PC-3 (cell line): ENCODE results near the gene CCT4. TPM values are rescaled to one million over a fixed set of nuclear protein-coding genes. Genes with fewer than 3 reads are reported as not detected.

Experiments
- ATAC-seq: fragments of 200-7000 bp; cut with Tn5 transposase; 2 replicates; pipeline ENCODE4 v1.9.1; 2020; ENCODE audit warnings: mild to moderate bottlenecking, moderate library complexity
- BruUV-seq: library from RNA; stranded (reverse); fragments of 400-500 nt; replicated peaks from 2 replicates; lab custom pipeline; 2021; lab: Mats Ljungman, UMichigan
- CTCF ChIA-PET: fragments of 300-600 bp; sonication (Branson Sonifier 250); formaldehyde crosslinking; loops from one replicate; lab custom pipeline; 2022; ENCODE audit warnings: antibody characterized with exemption; lab: Charles Lee
- POLR2A ChIA-PET: fragments of 300-600 bp; sonication (Branson Sonifier 250); formaldehyde crosslinking; loops from one replicate; lab custom pipeline; 2022; ENCODE audit warnings: antibody characterized with exemption; ENCODE audit not compliant: unreplicated experiment; lab: Charles Lee
- DNase-seq: peaks from one replicate; pipeline ENCODE4 v3.0.0-alpha.2; 2015
- H2AFZ ChIP-seq: fragments of 300-600 bp; sonication (generic); 2 replicates; pipeline ENCODE4 v1.6.0; 2016; ENCODE audit warnings: antibody characterized with exemption, low read length
- H3F3A ChIP-seq: fragments of 300-600 bp; sonication (generic); one replicate; pipeline ENCODE4 v1.6.0; 2017; ENCODE audit warnings: antibody characterized with exemption, low read length, control low read depth, mild to moderate bottlenecking; ENCODE audit not compliant: unreplicated experiment
- H3K27ac ChIP-seq: fragments of 300-600 bp; sonication (generic); 2 replicates; pipeline ENCODE4 v1.5.1; 2016; ENCODE audit warnings: mild to moderate bottlenecking, low read length
- H3K27me3 ChIP-seq: fragments of 300-600 bp; sonication (generic); 2 replicates; pipeline ENCODE4 v1.6.1; 2016; ENCODE audit warnings: low read length, mixed read lengths
- H3K36me3 ChIP-seq: fragments of 300-600 bp; sonication (generic); 2 replicates; pipeline ENCODE4 v1.6.1; 2016; ENCODE audit warnings: low read depth, mixed run types, low read length, mixed read lengths
- H3K4me1 ChIP-seq: fragments of 300-600 bp; sonication (generic); 2 replicates; pipeline ENCODE4 v1.5.1; 2016; ENCODE audit warnings: low read length; ENCODE audit not compliant: insufficient read depth
- H3K4me2 ChIP-seq: fragments of 300-600 bp; sonication (generic); 2 replicates; pipeline ENCODE4 v1.6.0; 2016; ENCODE audit warnings: low read length
- H3K4me3 ChIP-seq: fragments of 300-600 bp; sonication (generic); 2 replicates; pipeline ENCODE4 v1.5.1; 2016; ENCODE audit warnings: mild to moderate bottlenecking, low read length, mixed read lengths
- H3K79me2 ChIP-seq: fragments of 300-600 bp; sonication (generic); 2 replicates; pipeline ENCODE4 v1.6.1; 2017; ENCODE audit warnings: low read length, mixed read lengths
- H3K9ac ChIP-seq: fragments of 300-600 bp; sonication (generic); 2 replicates; pipeline ENCODE4 v1.6.0; 2016; ENCODE audit warnings: mild to moderate bottlenecking, low read length
- H3K9me2 ChIP-seq: fragments of 300-600 bp; sonication (generic); replicated peaks from 2 replicates; pipeline ENCODE4 v1.6.1; 2016; ENCODE audit warnings: mixed run types, low read length, mixed read lengths
- H3K9me3 ChIP-seq: fragments of 300-600 bp; sonication (generic); 2 replicates; pipeline ENCODE4 v1.6.1; 2016; ENCODE audit warnings: low read length, mixed read lengths
- H4K20me1 ChIP-seq: fragments of 300-600 bp; sonication (generic); 2 replicates; pipeline ENCODE4 v1.6.1; 2016; ENCODE audit warnings: low read length, mixed read lengths
- EZH2 ChIP-seq: fragments of 300-600 bp; sonication (generic); IDR thresholded peaks from one replicate; pipeline ENCODE4 v1.6.1; 2017; ENCODE audit warnings: antibody characterized with exemption, mild to moderate bottlenecking, low read length; ENCODE audit not compliant: unreplicated experiment
- EZH2phosphoT487 ChIP-seq: fragments of 300-600 bp; sonication (generic); IDR thresholded peaks from 2 replicates; pipeline ENCODE4 v1.6.1; 2018; ENCODE audit warnings: mild to moderate bottlenecking, antibody characterized with exemption, low read length, borderline replicate concordance
- intact Hi-C: fragments of 100-400 bp; cut with micrococcal nuclease; formaldehyde crosslinking; loops from 2 replicates; pipeline ENCODE4 v1.9.0; 2023
- total RNA-seq: library from RNA; depleted of rRNA; stranded (reverse); fragments of >200 nt; gene quantifications from 2 replicates; pipeline ENCODE4 v1.2.3, GENCODE V29; 2014
- TF ChIP-seq, protein P1 (sequence below): fragments of 300-600 bp; sonication (generic); conservative IDR thresholded peaks from 2 replicates; pipeline ENCODE4 v1.5.1; 2017; ENCODE audit warnings: antibody characterized with exemption, low read depth, mild to moderate bottlenecking, low read length

CCT4 gene
- total RNA-seq, 1 experiment from 2014 or later: 195 TPM

GRCh38 chr2:61937098-61937497 lies 48.6 kb upstream of the CCT4 start:
- intact Hi-C loops: no loop called here
- no peak overlapping the region for H3K27ac ChIP-seq
- no peaks in the 10 kb centered on the region for H3K27me3 ChIP-seq
- ChIA-PET POLR2A (no interaction called here), CTCF (no interaction called here)
- H3F3A ChIP-seq: no peaks in the 10 kb centered on the region
- no peaks in the 10 kb centered on the region for H3K4me1 ChIP-seq
- H3K9me3 ChIP-seq: no peaks in the 10 kb centered on the region
- no peak for ATAC-seq
- H3K9ac ChIP-seq: no peak overlapping the region
- no peak for DNase-seq
- H4K20me1 ChIP-seq: no peaks in the 10 kb centered on the region
- H3K4me2 ChIP-seq: no peak overlapping the region
- TF ChIP-seq, protein P1, sequence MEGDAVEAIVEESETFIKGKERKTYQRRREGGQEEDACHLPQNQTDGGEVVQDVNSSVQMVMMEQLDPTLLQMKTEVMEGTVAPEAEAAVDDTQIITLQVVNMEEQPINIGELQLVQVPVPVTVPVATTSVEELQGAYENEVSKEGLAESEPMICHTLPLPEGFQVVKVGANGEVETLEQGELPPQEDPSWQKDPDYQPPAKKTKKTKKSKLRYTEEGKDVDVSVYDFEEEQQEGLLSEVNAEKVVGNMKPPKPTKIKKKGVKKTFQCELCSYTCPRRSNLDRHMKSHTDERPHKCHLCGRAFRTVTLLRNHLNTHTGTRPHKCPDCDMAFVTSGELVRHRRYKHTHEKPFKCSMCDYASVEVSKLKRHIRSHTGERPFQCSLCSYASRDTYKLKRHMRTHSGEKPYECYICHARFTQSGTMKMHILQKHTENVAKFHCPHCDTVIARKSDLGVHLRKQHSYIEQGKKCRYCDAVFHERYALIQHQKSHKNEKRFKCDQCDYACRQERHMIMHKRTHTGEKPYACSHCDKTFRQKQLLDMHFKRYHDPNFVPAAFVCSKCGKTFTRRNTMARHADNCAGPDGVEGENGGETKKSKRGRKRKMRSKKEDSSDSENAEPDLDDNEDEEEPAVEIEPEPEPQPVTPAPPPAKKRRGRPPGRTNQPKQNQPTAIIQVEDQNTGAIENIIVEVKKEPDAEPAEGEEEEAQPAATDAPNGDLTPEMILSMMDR: no peak
- TF ChIP-seq EZH2 (no peak), EZH2phosphoT487 (no peak)
- BruUV-seq: no TSS peak
- H3K79me2 ChIP-seq: no peaks in the 10 kb centered on the region
- no peaks in the 10 kb centered on the region for H3K9me2 ChIP-seq
- no peak overlapping the region for H2AFZ ChIP-seq
- H3K4me3 ChIP-seq: no peak overlapping the region
- no peaks in the 10 kb centered on the region for H3K36me3 ChIP-seq

DNA sequence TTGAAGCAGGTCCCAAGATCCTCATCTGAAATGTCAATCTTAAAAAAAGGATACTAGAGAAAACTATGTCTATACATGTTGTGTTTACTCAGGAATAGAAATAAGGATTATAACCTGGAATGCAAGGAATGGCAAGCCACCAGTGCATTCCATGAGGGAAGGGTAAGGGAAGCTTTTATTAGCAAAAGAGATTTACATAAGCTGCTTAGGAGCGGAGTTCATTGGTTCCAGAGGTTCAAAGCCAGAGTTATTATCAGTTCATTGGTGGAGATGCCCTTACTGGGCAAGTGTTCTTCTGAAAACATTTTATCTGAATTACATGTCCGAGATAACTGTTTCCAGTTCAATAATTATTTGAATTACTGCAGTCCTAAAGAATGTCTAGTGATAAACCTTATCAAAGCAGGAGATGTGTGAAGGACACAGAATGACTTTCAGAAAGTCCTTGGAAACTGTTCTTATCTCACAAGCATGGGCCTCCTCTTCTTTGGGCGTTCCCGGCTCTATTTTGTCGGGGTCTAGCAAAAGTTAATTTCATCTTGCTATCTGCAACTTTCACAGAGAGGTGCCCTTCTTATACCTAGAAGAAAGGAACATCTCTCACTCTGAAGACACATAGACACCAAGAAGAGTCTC lies 40.5 kb upstream of the CCT4 start:
- ChIA-PET POLR2A (no interaction called here), CTCF (no interaction called here)
- Histone ChIP-seq H3F3A (no peaks in the 10 kb centered on the region), H3K9me2 (no peaks in the 10 kb centered on the region), H3K9ac (no peak overlapping the region), H2AFZ (no peak overlapping the region), H3K27me3 (no peaks in the 10 kb centered on the region), H3K4me3 (no peak overlapping the region), H3K79me2 (no peaks in the 10 kb centered on the region), H3K36me3 (no peaks in the 10 kb centered on the region), H3K9me3 (no peaks in the 10 kb centered on the region), H3K4me1 (no peaks in the 10 kb centered on the region), H4K20me1 (no peaks in the 10 kb centered on the region), H3K27ac (no peak overlapping the region), H3K4me2 (no peak overlapping the region)
- intact Hi-C loops: no loop called here
- ATAC-seq (no peak), DNase-seq (no peak)
- TF ChIP-seq EZH2phosphoT487 (no peak), EZH2 (no peak)
- TF ChIP-seq, protein P1: no peak
- no TSS peak for BruUV-seq
